Testis (tissue), 2 donors: ENCODE results near the gene TTC3.

ENCODE experiments used
- CTCF ChIP-seq, 3 experiments: fragments of 450-650 bp in 2 of 3; fragments of 200-600 bp in 1 of 3; sonication (generic) in 1 of 3; IDR thresholded peaks; one replicate each; pipeline ENCODE4 v1.5.1; 2016 to 2019; ENCODE audit warnings: antibody characterized with exemption in 3 of 3, mild to moderate bottlenecking in 2 of 3, moderate library complexity in 1 of 3
- POLR2A ChIP-seq: fragments of 450-650 bp; IDR thresholded peaks from one replicate; pipeline ENCODE4 v1.6.1; 2017; ENCODE audit warnings: antibody characterized with exemption, mild to moderate bottlenecking, moderate library complexity

- no peak for TF ChIP-seq CTCF (IDR thresholded peaks at IDR 0.05)
- TF ChIP-seq POLR2A: no peak
Observed at GRCh38 chr21:37188825-37189224, 115.8 kb downstream of the TTC3 start.
